ENCODE measurements around the gene TMEM132A.

Gene TMEM132A

DNA sequence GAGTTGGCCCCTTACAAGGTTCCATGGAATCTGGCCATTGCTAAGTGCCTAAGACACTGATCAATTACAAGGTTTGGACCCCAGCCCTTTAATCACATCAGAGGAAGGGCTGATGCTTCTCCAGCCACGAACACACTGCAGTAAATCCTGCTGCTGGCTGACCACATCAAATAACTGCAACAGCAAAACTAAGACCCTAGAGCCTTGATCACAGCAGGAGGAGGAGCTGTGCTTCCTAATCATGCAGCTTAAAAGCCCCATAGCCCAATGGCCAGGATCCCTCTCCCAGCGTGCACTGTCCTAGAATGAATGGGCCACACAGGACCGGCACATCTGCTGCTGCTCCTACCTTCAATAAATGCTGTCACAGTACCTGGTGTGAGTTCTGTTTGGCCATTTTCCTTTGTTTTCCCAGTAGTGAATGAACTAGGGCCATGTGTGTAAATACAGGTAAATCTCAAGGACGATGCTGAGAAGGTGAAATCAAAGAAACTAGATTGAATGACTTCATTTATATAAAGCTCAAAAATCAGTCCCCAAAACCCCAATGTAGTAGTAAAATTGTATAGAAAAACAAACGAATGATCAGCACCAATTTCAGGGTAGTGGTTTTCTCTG lies 44.2 kb upstream of the TMEM132A start:
- no peak for TF ChIP-seq ZFX (IDR thresholded peaks at IDR 0.05)
- TF ChIP-seq, protein P1, sequence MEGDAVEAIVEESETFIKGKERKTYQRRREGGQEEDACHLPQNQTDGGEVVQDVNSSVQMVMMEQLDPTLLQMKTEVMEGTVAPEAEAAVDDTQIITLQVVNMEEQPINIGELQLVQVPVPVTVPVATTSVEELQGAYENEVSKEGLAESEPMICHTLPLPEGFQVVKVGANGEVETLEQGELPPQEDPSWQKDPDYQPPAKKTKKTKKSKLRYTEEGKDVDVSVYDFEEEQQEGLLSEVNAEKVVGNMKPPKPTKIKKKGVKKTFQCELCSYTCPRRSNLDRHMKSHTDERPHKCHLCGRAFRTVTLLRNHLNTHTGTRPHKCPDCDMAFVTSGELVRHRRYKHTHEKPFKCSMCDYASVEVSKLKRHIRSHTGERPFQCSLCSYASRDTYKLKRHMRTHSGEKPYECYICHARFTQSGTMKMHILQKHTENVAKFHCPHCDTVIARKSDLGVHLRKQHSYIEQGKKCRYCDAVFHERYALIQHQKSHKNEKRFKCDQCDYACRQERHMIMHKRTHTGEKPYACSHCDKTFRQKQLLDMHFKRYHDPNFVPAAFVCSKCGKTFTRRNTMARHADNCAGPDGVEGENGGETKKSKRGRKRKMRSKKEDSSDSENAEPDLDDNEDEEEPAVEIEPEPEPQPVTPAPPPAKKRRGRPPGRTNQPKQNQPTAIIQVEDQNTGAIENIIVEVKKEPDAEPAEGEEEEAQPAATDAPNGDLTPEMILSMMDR (conservative IDR thresholded peaks at IDR 0.05): no peak

DNA sequence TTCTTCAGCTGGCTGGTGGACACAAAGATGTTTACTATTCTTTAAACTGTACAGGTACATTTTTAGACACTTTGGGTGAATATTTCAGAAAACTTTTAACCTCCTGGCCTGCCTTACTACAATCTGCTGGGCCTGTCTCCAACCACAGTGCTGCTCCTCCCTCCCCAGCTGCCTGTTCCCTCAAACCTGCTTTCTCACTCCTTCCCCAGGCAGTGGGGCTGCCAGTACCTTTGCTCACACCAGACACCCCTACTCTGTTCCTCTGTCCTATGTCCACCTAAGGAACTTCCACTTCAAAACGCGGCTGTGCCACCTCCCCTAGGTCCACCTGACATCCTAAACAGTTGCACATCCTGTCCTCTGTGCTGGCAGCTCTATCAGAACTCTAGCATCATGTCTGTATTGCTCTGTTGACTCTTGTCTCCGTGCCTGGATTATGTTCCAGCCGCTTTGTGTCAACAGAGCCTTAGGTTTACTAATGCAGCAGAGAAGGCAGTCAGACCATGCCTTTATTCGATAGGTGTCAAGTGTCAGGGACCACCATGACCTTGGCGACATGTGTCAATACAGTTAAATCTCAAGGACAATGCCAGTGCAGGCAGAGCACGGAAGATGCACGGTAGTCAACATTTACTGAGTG lies 43.5 kb upstream of the TMEM132A start:
- peak overlapping the region; percentile 49 for H3K27ac ChIP-seq
- TF ChIP-seq, protein P1 (conservative IDR thresholded peaks at IDR 0.05): no peak
- TF ChIP-seq ZFX (IDR thresholded peaks at IDR 0.05): no peak

More for the DNA sequence above, 44.2 kb upstream of the TMEM132A start:
- peak overlapping the region; percentile 49; the same call in 1 of the 2 replicates for H3K27ac ChIP-seq

DNA sequence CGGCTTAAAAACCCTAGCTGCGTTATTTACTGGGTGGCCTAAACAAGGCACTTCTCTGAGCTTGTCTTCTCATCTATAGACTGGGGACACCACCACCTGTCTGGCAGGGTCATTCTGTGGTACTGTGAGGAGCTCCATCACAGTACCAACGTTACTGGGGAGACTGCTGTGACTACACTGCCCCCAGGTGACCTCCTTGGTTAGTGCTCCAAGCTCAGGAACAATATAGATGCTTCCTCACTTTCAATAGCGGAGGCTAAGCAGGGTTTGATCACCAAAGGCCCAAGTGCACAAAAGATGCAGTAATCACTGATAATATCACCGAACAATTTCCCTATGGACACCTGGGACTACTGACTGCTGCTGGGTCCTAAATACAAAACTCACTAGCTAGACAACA lies 36.7 kb upstream of the TMEM132A start:
- no peak overlapping the region for H3K27ac ChIP-seq
- no peak for TF ChIP-seq ZFX (IDR thresholded peaks at IDR 0.05)
- TF ChIP-seq, protein P1 (conservative IDR thresholded peaks at IDR 0.05): peak; percentile 69

DNA sequence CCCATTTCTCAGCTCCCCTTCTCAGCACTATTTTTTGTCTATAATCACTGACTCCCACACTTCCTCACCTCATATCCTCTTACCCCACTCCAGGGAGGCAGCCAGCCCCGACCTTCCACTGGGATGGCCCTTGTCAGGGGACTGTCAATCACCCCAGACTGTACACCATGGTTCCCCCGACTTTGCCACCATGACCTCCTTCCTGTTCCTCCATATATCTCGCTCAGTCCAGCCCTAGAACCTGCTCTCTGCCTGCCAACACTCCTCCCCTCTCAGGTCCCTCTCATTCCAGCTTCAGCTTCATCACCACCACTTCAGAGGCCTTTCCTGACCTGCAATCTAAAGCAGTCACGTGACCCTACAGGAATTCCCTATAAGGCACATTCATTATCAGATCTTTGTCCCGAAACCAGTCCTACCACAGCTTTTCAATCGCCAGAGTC lies 34.4 kb upstream of the TMEM132A start:
- peak overlapping the region; percentile 64 for H3K27ac ChIP-seq
- TF ChIP-seq ZFX (IDR thresholded peaks at IDR 0.05): no peak
- TF ChIP-seq, protein P1 (conservative IDR thresholded peaks at IDR 0.05): no peak

DNA sequence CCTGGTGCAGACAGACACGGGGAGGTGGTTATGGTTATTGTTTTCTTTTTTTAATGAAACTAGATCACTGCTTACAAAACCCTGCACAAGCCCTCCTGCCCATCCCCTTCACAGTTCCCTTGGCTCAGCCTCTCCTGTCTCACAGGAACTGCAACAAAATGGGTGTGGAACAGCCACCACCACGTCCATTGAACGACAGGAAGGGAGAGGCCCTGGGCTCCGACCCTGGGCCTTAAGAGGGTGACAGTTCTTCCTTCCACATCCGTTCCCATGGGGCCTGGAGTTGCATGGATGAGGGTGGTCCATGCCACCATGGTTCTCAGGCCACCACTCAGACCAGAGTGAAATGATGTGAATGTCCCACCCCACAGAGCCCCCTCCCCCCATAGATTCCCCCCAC lies 33.6 kb upstream of the TMEM132A start:
- H3K27ac ChIP-seq: peak overlapping the region; percentile 64
- TF ChIP-seq ZFX (IDR thresholded peaks at IDR 0.05): no peak
- TF ChIP-seq, protein P1 (conservative IDR thresholded peaks at IDR 0.05): no peak

DNA sequence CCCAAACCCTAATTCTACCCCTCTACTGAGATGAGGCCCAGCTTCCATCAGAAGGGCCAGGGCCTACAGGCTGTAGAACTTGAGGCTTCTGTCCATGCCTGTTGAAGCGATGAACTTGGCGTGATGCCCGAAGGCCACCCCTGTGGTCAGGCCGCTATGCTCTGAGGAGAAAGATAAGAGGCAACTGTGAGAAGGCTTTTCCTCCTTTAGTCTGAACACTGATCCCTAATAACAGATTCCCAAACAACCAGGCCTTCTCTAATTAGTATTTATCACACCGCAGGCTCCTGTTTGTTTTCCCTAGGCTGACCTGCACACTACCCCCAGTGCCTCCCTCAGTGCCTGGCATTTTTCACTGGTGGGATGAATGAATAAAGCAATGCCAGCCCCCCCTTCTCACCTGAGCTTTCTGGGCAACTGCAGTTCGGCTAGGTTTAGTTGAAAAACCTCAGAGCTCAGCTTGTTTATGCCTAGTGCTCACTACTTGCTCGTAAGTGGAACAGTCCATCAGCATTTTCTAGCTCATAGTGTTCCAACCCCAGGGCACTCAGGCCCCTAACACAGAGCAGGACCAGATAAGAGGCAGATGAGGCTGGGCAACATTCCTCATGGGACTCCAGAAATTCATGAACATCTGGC lies 33.0 kb upstream of the TMEM132A start:
- TF ChIP-seq ZFX (IDR thresholded peaks at IDR 0.05): no peak
- TF ChIP-seq, protein P1 (conservative IDR thresholded peaks at IDR 0.05): no peak
- peak overlapping the region; percentile 64 for H3K27ac ChIP-seq

DNA sequence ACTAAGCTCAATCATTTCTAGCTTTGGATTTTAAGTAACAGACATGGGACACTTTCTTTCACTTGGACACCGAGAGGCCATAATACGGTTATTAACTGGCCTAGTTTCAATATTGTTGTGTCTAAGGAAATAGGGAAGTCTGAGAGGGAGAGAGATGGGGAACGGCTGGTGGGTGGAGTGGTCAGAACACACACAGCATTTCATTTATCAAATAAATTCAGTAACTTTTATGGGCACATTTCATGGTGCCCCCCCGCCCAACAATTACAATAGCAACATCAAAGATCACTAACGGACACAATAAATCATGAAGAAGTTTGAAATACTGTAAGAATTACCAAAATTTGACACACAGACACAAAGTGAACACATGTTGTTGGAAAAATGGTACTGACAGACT lies 28.6 kb upstream of the TMEM132A start:
- TF ChIP-seq, protein P1 (conservative IDR thresholded peaks at IDR 0.05): no peak
- TF ChIP-seq ZFX (IDR thresholded peaks at IDR 0.05): no peak
- no peak overlapping the region for H3K27ac ChIP-seq
